AG08396 (cell line): ENCODE measurements around the gene KCTD5.
A peak's percentile ranks its signal among the peaks of the same experiment; 100 is the strongest.
"Not testable (repeated sequence)": the region's sequence is repeated elsewhere in the genome, so short reads cannot be mapped to it uniquely, and the experiment has no call there.

Experiments used
- DNase-seq: peaks from one replicate; pipeline ENCODE4 v3.0.0; 2012; ENCODE audit warnings: low spot score, mixed read lengths

KCTD5 gene

DNA sequence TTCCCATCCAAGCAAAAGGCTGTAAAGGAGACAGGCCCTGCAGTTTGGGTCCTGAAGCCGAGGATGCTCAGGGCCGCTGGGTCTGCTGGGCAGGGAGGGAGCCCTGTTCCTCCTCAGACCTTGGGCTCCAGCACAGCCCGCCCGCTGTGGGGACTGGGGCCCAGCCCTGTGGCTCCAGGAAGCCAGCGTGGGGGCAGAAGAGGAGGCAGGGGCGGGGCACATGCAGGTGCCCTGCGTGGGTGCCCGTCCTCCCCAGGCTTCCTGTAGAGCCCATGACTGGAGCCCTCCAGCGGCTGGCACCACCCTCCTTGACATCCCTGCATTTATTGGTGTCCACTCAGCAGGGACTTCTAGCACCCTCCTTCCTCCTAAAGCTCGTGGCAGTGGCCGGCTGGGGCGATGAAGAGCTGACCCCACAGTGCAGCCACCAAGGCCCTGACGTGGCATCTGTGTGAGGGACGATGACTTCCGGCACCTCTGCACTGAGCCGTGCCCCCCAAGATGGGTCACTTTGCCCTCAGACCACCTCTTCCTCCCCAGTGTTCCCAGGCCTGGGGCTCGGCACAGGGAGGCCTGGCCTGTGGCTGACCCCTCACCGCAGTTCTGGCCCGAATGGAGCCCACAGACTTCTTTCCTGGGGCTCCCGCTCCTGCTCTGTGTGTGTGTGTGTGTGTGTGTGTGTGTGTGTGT lies 27.8 kb downstream of the KCTD5 start:
- DNase-seq: no peak

- no peak for DNase-seq
These were observed 28.4 kb downstream of the KCTD5 start for GRCh38 chr16:2710711-2711231.

DNA sequence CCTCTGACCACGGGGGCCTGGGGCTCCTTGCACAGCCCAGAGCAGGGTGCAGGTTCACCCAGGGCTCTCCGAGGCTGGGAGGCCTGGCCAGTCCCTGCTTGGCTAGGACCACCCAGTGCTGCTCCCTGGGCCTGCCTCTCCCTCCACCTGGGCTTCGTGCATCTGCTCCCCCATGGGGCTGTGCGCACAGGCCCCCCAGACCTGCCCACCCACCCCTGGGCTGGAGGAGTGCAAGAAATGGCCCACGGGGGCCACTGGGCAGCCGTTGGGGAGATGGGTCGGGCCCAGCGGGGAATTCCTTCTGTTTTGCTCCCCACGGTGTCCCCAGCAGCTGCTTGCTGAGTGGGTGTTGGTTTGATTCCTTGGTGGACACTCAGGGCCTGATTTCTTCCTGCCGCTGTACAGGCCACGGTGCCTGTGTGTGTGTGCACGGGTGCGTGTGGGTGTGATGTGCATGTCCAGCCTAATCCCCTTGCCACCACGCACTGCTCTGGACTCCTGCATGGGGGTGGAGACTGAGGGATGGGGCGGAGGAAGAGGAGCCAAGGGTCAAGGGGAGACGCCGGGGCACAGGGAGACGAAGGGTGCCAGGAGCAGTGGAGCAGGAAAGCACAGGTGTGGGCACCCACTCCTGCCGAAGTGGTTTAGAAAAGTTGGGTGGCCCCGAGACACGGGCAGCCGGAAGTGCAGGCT lies 29.2 kb downstream of the KCTD5 start:
- DNase-seq: no peak

DNA sequence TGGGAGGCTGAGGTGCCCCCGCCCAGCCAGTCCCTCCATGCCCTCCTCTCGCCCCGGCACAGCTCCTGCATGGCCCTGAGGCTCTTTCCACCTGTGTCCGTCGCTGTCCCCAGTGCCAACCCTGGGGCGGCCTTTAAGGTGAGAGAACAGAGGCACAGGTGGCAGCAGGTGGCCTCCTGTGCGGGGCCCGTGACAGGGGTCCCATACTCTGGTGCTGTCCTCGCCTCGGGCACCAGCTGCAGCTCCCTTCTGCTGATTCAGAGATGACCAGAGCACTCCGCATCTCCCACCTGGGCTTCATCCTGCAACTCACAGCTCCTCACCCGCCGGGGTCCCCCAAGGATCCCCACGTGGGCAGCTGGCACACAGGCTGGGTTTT lies 29.7 kb downstream of the KCTD5 start:
- DNase-seq: no peak

GRCh38 chr16:2712546-2712945 lies 30.2 kb downstream of the KCTD5 start:
- DNase-seq: no peak

GRCh38 chr16:2713523-2713922 lies 31.2 kb downstream of the KCTD5 start:
- no peak for DNase-seq

DNA sequence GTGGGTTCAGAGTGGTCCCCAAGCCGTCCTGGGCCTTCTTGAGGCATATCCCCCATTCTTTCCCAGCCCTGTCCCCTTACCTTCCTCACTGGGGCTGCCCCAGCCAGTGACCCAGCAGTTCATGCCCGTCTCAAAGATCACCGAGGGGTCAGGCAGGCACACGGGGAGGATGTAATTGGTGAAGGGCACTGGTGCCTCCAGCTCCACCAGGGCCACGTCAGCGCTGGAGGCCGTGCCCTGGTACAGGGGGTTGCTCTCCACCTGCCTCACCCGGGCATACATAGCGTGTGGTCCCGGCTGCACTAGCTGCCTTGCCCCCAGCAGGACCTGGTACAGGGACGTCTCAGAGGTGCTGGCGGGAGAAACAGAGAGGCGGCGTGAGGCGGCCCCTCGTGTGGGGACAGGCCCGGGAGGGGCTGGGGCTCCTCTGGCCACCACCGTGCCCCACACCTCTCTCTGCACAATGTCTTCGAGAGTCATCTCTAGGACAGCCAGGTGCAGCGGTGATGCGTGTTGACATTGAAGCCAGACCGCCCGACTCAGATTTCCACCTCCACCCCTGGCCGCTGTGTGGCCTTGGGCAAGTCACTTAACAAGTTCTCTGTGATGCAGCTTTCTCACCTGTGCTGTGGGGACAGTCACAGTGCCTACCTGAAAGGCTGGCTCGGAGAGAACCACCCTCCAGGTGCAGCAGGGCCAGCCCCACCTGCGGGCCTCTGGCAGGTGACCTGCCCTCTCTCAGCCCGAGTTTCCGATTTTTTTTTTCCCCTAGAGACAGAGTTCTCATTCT lies 31.9 kb downstream of the KCTD5 start:
- no peak for DNase-seq

GRCh38 chr16:2715064-2715463 lies 32.7 kb downstream of the KCTD5 start:
- no peak for DNase-seq

DNA sequence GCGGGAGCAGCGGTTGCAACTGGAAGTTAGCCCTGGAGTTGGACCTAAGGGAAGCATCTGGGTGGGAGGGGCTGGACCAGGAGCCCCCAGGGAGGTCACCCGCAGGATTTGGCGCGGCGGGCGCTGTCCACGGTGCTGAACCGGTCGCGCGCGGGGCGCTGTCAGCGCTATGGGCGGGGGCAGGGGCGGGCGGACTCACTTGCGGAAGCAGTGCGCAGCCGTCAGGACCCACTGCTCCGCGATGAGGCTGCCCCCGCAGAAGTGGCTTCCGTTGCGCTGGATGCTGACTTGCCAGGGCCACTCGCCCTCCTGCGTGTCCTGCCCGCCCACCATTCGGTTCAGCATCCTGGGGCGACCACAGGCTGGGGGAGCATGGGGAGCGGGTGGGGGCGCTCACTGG lies 33.2 kb downstream of the KCTD5 start:
- DNase-seq: peak; percentile 87

- DNase-seq: no peak
These were observed 33.9 kb downstream of the KCTD5 start for GRCh38 chr16:2715966-2716885.

- no peak for DNase-seq
These were observed 34.6 kb downstream of the KCTD5 start for GRCh38 chr16:2716948-2717347.

GRCh38 chr16:2717383-2718263 lies 35.3 kb downstream of the KCTD5 start:
- no peak for DNase-seq

GRCh38 chr16:2719328-2720063 lies 37.2 kb downstream of the KCTD5 start:
- DNase-seq: no peak

DNA sequence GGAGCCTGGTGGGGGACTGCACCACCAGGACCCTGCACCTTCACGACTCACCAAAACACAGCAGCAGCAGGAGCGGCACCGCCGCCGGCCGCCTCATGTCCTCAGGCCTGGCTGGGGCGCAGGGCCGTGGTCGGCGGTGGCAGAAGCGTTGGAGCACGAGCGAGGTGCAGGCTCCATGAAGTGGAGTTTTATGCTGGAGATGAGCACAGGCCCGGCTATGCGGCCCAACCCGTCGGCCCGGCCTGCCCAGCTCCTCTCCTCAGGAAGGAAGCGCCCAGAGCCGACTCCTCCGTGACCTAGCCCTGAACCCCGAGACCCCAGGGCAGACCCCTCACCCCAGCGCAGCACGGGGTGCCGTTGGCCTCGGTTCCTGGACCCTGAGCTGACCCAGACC lies 37.7 kb downstream of the KCTD5 start, which contains the start of gene PRSS27:
Gene PRSS27, minus strand, starts transcription at position 161 of the 394 bp plus-strand sequence. Its CDS starts 64 bp downstream, at position 97.
- DNase-seq: no peak

DNA sequence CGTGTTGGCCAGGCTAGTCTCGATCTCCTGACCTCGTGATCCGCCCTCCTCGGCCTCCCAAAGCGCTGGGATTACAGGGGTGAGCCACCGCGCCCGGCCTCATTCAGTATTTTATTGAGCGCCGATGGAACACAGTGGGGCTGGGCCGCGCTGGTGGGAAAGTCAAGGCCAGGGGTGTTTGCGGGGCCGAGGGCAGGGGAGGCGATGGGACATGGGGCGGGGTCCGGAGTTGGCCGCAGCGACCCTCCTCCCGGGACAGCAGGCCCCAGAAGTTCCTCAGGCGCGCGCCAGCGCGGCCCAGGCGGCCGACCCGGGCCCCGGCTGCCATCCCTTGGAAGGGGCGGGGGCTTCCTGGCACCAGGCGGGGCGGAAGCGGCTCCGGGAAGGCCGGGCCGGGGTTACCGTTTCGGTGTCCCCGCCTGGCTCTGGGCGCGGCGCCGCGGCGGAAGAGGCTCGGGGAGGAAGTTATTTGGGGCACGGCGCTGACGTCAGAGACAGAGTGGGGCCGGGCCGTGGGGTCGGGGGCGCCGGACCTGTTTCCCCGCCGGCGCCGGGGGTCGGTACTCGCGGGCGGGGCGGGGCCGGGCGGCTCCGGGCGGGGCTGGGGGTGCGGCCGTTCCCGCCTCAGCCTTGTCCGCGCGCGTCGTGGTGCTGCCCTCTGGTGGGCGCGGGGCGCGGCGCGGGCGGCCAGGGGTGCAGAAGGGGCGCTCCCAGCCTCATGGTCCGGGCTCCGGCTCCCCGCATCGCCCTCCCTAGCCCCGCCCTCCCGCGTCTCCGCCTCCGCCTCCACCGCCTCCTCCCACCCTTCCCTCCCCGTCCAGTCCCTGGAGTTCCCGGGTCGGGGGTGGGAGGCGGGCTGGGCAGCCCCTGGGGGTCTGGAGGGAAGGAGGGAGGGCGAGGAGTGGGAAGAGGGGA lies 38.7 kb downstream of the KCTD5 start:
- peak; percentile 94 for DNase-seq

DNA sequence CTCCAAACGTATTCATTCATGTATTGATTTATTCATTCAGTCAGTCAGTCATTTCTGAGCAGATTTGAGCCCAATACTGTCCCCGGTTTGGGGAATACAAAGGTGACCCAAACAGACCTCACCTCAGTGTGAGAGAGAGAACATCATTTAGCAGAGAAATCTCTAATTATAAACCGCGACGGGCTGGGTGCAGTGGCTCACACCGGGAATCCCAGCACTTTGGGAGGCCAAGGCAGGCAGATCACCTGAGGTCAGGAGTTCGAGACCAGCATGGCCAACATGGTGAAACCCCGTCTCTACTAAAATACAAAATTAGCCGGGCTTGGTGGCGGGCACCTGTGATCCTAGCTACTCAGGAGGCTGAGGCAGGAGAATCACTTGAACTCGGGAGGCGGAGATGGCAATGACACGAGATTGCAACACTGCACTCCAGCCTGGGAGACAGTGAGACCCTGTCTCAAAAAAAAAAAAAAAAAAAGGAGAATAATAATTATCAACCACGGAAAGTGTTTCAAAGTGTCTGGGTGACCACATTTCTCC lies 39.4 kb downstream of the KCTD5 start:
- DNase-seq: not testable (repeated sequence)

GRCh38 chr16:2724088-2724676 lies 41.9 kb downstream of the KCTD5 start:
- no peak for DNase-seq

DNA sequence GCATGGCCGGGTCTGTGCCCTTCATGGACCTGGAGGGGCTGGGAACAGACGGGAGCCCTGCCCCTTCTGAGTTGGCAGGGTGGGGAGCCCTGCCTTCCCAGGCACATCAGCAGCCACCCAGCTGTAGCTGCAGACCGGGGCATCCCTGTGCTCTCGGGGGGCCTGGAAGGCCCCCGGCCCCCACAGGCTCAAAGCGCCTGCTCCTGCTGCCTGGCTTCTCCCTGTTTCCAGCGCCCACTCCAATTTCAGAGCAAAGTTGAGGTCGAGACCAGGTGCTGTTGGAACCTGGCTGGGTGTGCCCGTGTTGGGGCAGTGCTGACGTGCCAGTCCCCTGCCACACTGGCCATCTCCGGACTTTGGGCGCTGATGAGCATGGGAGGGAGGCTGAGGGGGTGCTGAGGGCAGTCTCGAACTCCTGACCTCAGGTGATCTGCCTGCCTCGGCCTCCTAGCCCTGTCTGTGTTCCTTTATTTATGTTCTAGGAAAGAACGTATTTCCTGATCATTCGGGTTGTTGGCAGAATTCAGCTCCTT lies 42.6 kb downstream of the KCTD5 start:
- no peak for DNase-seq
